Kidney tubule cell (primary cell): ENCODE data around the gene MDFIC2.
"Not testable (repeated sequence)": the region's sequence is repeated elsewhere in the genome, so short reads cannot be mapped to it uniquely, and the experiment has no call there.

Experiments
- DNase-seq: peaks from one replicate; pipeline ENCODE4 v3.0.0-alpha.2; 2018; ENCODE audit warnings: low spot score

MDFIC2 gene

DNA sequence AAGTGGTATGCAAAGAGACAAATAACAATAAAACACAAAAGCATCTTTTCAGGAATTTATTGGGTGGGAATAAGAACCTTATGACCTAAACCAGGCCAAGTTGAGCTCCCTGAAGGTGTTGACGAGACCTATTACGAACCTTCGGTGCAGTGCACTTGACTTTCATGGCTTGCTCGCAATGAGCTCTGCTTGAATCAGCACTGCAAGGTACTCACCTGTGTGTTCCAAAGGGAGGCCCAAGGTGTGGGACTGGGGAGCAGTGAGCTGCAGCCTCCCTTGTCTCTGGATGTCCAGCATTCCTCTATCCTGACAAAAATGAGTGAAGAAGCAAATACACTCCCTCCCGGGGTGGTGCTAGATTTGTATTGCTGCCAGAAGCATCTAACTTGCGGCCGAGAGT is at the start of gene MDFIC2:
MDFIC2 (minus strand) TSS at position 303 of the 400 bp plus-strand sequence. CDS start 665 bp downstream, outside the sequence.
- no peak for DNase-seq

DNA sequence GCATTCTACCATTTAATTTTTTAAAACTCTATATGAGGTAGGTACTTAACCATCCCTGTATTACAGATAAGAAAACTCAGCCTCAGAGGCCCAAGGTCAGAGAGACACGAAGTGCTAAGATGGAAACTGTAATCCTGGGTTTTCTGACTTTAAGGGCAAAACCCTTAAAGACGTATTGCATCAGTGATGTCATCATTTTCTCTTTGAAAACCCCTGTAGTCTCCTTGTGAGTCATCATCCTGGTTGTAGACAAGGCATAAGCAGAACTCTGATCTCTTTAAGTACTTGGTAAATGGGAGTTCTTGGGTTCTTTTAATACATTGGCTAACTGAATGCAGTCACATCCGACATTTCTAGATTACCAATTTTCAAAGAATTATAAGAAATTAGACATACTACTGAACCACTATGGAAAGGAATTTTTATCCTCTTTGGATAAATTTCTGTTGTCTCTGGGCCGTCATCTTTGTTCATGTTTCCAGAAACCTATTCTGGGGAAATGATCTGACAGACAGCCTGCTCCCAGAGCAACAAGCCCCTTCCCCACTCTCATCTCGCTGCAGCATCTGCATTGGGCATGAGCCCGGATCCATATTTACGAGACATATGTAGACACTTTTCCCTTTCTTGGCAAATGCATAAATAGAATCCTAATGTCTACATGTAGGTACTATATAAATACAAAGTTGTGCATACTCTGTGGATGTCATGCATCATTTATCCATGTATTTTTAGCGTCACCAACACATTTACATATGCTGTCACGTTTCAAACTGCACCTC is 48.7 kb upstream of the MDFIC2 start:
- peak; percentile 48 for DNase-seq

DNA sequence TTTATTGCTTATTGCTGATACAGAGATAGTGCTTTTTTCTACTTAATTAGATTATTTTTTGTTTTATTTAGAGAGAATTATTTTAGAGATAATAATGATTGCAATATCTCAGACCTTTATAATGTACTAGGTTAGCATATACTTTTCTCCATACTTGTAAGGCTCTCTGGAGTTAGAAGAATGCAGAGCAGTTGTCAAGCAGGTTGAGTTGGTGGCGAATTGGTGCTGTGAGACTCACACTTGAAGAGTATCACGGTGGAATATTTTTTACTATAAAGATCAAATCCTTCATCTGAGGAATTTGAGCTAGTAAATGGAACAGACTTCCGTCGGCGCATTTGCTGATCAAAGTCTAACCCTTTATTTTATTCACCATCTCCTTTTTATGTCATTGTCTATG is 47.3 kb upstream of the MDFIC2 start:
- no peak for DNase-seq

DNA sequence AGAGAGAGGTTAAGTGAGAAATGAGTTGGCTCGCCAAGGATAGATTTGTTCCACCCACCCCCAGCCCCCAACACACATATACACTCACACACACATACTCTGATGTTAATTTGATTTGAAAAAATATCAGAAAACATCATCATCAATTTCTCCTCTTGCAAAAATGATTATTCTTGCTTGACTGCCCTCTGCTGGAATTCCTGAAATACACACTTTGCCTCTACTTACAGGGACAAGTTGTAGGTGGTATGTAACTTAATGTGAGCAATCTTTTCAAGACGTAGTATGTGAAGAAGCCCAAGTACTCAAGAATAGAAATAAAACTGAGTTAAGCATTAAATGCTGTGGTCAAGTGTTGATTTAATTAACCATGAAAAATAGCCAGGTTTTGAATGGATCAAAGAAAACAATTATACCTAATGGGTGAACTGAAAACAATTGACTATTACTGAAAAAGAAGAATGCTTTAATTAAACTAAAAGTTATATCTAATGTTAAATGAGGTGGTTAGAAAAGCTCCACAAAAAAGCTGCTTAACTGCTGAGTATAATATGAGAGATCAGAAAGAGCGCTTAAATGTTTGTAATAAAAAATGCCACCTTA is 46.6 kb upstream of the MDFIC2 start:
- DNase-seq, result peak; percentile 45

DNA sequence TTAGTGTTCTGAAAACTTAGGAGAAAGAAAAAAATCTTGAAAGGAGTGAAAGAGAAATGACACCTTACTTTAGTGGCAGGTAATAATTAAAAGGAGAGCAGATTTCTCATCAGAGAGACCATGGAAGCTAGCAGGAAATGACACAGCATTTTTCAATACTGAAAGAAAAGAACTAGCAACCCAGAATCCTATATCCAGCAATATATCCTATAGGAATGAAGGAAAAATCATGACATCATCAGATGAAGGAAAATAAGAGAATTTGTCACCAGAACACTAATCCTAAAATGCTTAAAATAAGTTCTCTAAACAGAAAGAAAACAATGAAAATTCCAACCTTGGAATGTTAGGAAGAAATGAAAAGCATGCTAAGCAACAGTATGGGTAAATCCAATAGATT is 39.8 kb upstream of the MDFIC2 start:
- no peak for DNase-seq

DNA sequence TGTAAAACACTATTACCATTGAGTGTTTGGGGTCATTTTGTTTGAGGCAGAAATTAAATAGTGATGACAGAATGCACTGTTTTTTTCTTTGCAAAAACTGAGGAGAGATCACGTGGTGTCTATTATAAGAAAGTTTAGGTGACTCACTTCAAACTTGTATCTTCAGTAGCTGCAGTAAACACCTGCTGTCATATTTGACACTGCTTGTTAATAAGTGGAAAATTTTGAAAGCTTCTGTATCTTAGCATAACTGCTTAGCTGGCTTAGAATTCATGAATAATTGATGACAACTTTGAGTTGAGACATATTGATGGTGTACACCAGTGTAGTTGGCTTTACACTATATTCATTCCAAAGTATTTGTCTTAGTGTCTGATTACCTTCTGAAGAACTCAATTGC is 29.7 kb upstream of the MDFIC2 start:
- DNase-seq, result no peak

DNA sequence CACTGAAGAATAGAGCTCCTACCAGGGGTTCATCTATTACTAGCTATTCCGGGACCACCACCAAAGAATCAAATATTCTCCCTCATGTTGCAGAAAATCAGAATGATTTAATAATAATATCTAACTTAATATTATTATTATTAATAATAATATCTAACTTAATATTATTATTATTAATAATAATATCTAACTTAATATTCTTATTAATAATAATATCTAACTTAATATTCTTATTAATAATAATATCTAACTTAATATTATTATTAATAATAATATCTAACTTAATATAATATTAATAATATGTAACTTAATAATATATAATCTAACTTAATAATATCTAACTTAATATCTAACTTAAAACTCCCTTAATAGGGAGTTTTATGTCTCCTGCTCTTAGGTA is 24.4 kb upstream of the MDFIC2 start:
- DNase-seq, result not testable (repeated sequence)

DNA sequence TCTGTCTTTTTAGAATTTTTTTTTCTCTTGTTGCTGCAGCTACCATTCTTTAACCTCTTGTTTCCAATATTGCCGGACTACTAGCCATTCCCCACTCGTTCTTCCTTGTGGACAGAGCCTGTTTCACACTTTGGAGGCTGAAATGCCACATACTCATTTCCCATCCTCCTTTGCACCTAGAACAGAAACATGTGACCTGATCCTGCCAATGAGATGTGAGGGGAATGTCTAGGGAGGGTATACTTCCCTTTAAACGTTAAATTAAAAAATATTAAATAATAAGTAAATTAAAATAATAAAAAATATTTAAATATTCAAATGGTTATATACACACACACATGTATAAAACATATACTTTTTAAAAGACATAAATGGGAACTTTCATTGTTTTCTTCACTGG is 20.6 kb upstream of the MDFIC2 start:
- DNase-seq, result no peak

DNA sequence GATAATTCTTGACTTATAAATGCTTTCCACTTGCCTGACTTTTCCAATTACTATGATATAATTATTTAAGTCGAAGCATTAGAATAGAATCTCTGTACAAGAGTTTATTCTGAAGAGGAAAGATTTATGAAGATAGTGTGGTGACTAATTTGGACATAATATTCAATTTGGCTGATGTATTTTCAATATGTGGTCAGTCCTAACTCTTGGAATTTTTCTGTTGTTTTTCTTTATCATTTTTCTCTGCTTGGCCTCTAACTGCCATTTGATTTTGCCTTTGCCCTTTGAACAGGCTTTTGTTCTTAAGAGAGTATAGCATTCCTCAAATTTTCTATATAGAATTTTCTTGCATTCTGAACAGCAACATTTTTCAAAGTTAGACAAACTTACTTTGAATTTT is 2.6 kb upstream of the MDFIC2 start:
- no peak for DNase-seq

DNA sequence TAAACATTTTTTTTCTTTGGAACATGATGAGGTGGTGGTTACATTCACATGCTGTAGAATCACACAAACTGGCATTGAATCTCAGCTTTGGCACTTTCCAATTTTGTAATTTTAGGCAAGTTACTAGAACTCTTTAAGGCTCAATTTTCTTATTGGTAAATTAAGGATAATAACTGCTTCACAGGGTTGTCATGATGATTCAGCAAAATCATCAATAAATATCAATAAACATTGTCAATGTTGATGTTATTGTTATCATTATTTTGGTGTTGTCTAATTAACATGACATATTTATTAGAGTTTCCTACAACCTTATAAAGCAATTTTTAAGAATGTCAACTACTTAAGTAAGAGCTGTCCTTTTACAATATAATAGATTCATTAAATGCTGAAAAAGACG is 1.6 kb downstream of the MDFIC2 start:
- no peak for DNase-seq

DNA sequence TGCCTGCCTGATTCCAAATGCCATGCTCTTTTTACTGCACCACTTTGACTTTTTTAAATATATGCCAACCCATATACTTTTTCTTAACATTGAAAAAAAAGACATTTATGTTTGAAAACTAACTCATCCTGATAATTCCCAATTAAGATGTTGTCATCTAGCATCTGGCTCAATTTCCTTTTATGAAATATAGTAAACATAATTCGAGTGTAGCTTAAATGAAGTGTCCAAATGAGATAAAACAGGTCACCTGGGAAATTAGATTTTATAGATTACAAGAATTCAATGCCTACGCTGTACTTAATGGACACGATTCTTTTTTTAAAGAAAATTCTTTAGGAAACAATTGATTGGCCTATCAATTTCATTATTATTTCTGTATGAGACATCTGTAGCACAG is 2.8 kb downstream of the MDFIC2 start:
- DNase-seq, result no peak

DNA sequence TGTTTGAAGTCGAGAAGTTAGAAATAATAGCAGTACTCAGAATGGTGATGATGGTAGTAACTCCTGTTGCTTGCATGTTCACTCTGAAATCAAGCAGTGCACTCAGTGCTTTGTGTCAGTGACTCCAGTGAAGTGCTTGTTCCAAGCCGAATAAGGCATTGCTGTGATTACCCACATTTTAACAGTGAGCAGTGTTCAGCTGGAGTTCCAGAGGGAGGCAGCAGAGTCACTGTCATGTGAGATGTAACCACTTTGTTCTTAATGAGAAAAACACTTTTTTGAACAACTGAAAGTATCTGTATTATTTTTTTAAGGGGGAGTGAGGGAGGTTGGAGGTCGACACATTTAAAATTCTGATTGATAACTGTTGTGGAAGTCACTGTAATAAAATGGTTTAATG is 3.7 kb downstream of the MDFIC2 start:
- DNase-seq, result no peak

DNA sequence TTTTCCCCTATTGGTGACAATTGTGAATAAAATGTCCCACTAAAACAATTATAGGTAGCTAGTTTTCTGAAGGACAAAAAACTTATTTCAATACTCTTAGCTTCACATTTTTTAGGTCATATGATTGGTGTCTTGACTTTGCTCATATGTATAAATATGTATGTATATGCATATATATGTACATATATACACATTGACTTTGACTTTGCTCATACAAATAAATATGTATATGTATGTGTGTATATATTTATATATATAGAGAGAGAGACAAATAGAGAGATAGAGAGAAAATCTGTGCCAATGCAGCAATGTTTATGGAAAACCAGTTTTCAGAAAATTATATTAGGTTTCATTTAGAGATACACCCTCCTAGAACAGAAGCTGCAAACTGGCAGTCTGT is 5.7 kb downstream of the MDFIC2 start:
- no peak for DNase-seq

DNA sequence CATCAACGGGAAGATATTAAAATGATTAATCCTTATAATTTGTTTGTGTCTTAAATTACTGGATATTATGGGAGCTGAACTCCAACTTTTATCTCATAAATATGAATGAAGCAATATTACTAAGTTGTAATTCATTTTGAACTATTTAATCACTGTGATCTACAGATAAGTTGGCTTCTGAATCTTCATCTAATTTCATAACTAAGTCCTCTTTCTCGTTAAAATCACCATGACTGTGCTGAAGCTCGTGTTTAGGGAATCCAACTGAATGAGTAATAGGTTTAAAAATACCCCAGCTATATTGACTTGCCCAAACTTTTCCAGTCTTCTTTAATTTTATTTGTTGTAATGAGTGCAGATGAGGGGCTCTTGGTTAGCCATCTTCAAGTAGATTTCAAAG is 14.1 kb downstream of the MDFIC2 start:
- no peak for DNase-seq

DNA sequence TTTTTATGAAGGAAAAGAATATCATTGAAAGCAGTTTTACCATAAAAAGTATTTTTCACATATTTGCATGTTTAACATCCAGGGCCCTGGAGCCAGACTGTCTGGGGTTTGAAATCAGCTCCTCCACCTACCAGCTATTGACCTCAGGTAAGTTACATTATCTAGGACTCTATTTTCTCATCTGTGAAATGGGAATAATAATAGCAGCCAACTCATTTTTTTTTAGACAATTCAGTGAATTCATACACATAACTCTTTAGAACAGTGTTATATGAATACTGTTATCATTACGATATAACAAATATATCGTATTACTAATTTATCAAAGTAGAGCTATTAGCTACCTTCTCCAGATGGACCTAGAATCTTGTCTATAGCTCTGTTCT is 21.3 kb downstream of the MDFIC2 start:
- no peak for DNase-seq

DNA sequence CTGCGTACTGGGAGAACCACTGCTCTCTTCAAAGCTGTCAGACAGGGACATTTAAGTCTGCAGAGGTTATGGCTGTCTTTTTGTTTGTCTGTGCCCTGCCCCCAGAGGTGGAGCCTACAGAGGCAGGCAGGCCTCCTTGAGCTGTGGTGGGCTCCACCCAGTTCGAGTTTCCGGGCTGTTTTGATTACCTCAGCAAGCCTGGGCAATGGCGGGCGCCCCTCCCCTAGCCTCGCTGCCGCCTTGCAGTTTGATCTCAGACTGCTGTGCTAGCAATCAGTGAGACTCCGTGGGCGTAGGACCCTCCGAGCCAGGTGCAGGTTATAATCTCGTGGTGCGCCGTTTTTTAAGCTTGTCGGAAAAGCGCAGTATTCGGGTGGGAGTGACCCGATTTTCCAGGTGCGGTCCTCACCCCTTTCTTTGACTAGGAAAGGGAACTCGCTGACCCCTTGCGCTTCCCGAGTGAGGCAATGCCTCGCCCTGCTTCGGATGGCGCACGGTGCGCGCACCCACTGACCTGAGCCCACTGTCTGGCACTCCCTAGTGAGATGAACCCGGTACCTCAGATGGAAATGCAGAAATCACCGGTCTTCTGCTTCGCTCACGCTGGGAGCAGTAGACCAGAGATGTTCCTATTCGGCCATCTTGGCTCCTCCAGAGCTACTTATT is 21.9 kb downstream of the MDFIC2 start:
- not testable (repeated sequence) for DNase-seq

DNA sequence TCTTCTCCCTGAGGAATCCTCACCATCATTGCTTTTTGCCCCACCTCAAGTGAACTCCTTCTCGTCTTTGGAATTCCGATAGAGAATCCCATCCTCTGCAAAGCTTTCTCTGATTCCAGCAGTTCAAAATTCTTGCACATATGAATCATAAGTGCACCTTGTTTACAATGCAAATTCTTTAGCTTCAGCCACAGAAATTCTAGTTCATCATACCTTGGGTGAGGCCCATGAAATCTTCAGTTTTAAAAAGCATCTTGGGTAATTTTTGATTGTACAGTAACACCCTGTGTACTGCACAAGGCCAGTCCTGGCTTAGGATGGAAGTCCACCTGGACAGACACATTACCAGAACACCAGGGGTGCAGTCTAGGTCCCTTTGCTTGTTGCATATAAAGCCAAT is 30.8 kb downstream of the MDFIC2 start:
- DNase-seq, result peak; percentile 61

DNA sequence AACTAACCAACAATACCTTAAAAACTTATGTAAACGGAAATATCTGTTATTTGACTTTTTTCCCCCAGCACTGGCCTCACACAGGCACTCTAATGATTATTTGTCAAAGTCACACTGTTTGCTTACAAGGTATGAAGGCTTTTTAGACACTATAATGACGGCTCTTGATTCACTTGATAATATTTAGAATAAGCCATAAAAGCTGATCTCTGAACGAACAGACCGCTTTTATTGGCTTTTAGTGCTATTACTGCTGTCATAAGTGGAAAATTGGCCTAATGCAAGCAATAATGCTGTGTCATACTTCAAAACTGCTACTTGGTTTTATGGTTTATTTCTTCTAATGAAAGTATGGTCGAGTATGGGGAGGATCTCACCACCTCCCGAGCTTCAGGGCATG is 35.1 kb downstream of the MDFIC2 start:
- DNase-seq, result no peak

DNA sequence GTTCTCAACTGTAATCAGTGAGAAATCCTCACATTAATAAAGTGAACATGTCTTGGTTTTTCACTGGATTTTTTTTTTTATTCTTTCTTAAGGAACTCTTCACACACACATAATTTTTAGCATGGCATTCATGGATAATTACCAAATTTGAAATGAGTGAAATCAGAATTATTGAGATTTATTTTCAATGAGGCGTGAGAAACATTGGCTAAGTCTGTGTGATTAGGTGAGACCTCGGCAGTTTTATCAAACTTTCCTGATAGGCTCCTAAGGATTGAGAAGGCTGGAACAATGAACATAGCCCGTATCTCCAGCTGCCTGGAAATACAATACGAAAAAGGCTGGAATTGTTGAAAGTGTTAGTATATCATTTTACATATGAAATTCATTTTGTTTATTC is 35.5 kb downstream of the MDFIC2 start:
- DNase-seq, result no peak

DNA sequence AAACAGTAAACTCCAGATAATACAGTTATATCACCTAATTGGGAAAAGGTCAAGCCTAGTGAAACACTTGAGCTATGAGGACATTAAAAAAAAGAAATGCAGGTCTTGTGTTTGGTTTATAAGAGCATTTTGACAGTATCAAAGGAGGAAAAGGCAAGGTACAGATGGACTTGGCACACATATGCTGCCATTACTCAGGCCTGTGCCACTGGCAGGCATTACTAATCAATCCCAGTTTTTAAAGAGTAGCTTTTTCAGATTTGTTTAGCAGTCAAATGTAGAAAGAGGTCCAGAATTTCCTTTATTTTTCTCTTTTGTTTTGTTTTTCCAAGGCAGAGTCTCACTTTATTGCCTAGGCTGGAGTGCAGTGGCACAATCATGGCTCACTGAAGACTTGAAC is 38.9 kb downstream of the MDFIC2 start:
- peak; percentile 13 for DNase-seq

DNA sequence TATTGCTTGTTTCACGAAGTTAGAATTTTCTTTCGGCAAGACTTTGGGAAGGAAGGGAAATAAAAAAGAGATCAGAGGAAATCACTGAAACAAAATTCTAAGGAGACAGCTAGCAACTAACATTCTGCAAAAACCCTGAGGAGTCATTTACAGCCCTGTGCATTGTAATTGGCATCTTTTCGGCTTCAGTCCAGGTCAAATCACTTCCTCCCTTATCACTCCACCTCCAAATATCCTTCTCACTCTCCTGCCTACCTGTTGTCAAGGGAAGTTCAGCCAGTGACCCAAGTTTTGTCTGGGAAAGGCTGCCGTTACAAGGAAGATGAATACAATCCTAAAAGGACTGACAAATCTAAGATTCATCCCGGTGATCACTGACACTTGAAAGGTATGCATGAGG is 39.6 kb downstream of the MDFIC2 start:
- DNase-seq, result no peak

DNA sequence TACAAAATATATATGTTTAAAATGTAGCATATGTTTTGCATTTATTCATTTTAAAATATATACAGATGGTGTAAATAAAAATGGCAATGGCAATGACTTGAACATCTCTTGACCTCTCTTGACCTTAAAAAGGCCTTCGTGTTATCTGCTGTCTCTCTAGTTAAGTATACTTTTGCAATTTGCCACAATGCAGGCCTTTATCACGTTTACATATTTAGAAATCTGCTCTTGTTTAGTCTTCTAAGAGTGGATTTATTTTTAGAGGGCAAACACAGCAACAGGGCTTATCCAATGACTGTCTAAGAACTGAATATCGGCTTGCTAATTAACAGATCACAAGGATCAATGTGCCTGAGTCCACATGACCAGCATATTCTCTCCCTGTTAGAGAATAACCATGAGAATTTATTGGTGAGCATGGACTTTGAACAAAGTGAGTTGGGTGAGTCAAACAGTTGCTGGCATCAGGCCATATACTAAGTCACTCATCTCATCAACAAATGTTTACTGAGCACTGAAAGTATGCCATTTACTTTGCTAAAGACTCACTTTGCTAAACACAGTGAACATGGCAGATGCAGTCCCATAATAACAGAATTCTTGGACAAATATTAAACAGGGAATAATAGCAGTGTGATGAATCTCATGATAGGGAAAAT is 48.2 kb downstream of the MDFIC2 start:
- peak; percentile 94 for DNase-seq

DNA sequence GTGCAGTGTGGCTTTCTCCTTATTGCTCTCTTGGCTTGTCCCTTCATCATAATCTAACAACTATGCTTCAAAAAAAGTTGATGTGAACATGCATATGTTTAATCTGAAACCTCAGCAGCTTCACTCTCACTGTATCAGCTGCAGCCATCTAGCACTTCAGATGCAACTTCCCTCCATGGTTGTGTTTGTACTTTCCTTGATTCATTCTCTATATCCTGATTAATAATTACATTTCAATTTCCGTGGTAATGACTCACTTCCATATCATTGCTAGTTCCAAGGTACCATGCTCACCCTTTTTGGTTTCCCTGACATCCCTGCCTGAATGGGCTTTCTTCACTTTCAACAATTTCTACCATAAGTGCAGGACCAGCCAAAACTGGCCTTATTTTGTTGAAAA is 51.2 kb downstream of the MDFIC2 start:
- peak; percentile 68 for DNase-seq
